Trophoblast cell (in vitro differentiated cells and primary cell): ENCODE measurements around the gene LYPD3.
A peak's percentile ranks its signal among the peaks of the same experiment; 100 is the strongest.
"Not testable (repeated sequence)": the region's sequence is repeated elsewhere in the genome, so short reads cannot be mapped to it uniquely, and the experiment has no call there.

Experiments used
- DNase-seq, 2 donors: peaks; one replicate each; pipeline ENCODE4 v3.0.0-alpha.2; 2016
- H2AFZ ChIP-seq: 2 replicates; pipeline ENCODE4 v1.6.1; 2013; ENCODE audit warnings: low read length, moderate library complexity, mild to moderate bottlenecking; ENCODE audit not compliant: insufficient read depth, poor library complexity
- H2AK5ac ChIP-seq: 2 replicates; pipeline ENCODE4 v1.6.1; 2013; ENCODE audit warnings: mild to moderate bottlenecking, low read length
- H2BK120ac ChIP-seq: 2 replicates; pipeline ENCODE4 v1.6.1; 2013; ENCODE audit warnings: low read length, mild to moderate bottlenecking, moderate library complexity; ENCODE audit not compliant: insufficient read depth, poor library complexity
- H2BK12ac ChIP-seq: 2 replicates; pipeline ENCODE4 v1.6.1; 2013; ENCODE audit warnings: mild to moderate bottlenecking, low read length, moderate library complexity
- H2BK5ac ChIP-seq: 2 replicates; pipeline ENCODE4 v1.6.1; 2013; ENCODE audit warnings: low read length, low read depth, moderate library complexity, mild to moderate bottlenecking; ENCODE audit not compliant: poor library complexity
- H3K14ac ChIP-seq: 2 replicates; pipeline ENCODE4 v1.6.1; 2013; ENCODE audit warnings: mild to moderate bottlenecking, low read length
- H3K18ac ChIP-seq: 2 replicates; pipeline ENCODE4 v1.6.1; 2013; ENCODE audit warnings: mild to moderate bottlenecking, low read length
- H3K23ac ChIP-seq: 2 replicates; pipeline ENCODE4 v1.6.1; 2013; ENCODE audit warnings: low read length
- H3K27ac ChIP-seq: 2 replicates; pipeline ENCODE4 v1.5.1; 2013; ENCODE audit warnings: low read depth, mild to moderate bottlenecking, inconsistent platforms, low read length, moderate library complexity
- H3K27me3 ChIP-seq: 2 replicates; pipeline ENCODE4 v1.6.1; 2013; ENCODE audit warnings: inconsistent platforms, mild to moderate bottlenecking, low read length, moderate library complexity; ENCODE audit not compliant: insufficient read depth
- H3K36me3 ChIP-seq, 2 experiments: 1 replicate in 1 of 2; 2 replicates in 1 of 2; pipeline ENCODE4 v1.6.1; 2013; ENCODE audit warnings: low read length in 2 of 2, mild to moderate bottlenecking in 2 of 2, moderate library complexity in 1 of 2; ENCODE audit not compliant: insufficient read depth in 2 of 2, control insufficient read depth in 1 of 2
- H3K4ac ChIP-seq: 2 replicates; pipeline ENCODE4 v1.6.1; 2013; ENCODE audit warnings: low read depth, mild to moderate bottlenecking, low read length, moderate library complexity
- H3K4me1 ChIP-seq, 2 experiments: 1 replicate in 1 of 2; 2 replicates in 1 of 2; pipeline ENCODE4 v1.6.1; 2013; ENCODE audit warnings: low read length in 2 of 2, mild to moderate bottlenecking in 2 of 2, moderate library complexity in 1 of 2; ENCODE audit not compliant: insufficient read depth in 2 of 2, control insufficient read depth in 1 of 2
- H3K4me2 ChIP-seq: 2 replicates; pipeline ENCODE4 v1.6.1; 2013; ENCODE audit warnings: inconsistent platforms, mild to moderate bottlenecking, low read length, moderate library complexity
- H3K4me3 ChIP-seq: 2 replicates; pipeline ENCODE4 v1.5.1; 2013; ENCODE audit warnings: mild to moderate bottlenecking, low read depth, low read length, inconsistent platforms
- H3K79me1 ChIP-seq: one replicate; pipeline ENCODE4 v1.6.1; 2013; ENCODE audit warnings: low read length
- H3K79me2 ChIP-seq: 2 replicates; pipeline ENCODE4 v1.6.1; 2013; ENCODE audit warnings: low read length, mild to moderate bottlenecking; ENCODE audit not compliant: control insufficient read depth, insufficient read depth, poor library complexity
- H3K9ac ChIP-seq: 2 replicates; pipeline ENCODE4 v1.6.1; 2013; ENCODE audit warnings: mild to moderate bottlenecking, low read length
- H3K9me3 ChIP-seq: 2 replicates; pipeline ENCODE4 v1.6.1; 2013; ENCODE audit warnings: low read depth, mild to moderate bottlenecking, control low read depth, inconsistent platforms, low read length; ENCODE audit not compliant: insufficient read depth
- H4K12ac ChIP-seq: 2 replicates; pipeline ENCODE4 v1.6.1; 2013; ENCODE audit warnings: low read depth, mild to moderate bottlenecking, low read length, moderate library complexity
- H4K8ac ChIP-seq: 2 replicates; pipeline ENCODE4 v1.6.1; 2013; ENCODE audit warnings: low read depth, mild to moderate bottlenecking, low read length, moderate library complexity
- H4K91ac ChIP-seq: one replicate; pipeline ENCODE4 v1.6.1; 2013; ENCODE audit warnings: low read depth, mild to moderate bottlenecking, low read length, moderate library complexity
- WGBS: extraction: QIAGEN DNeasy Blood & Tissue Kit; methylation state at CpG from one replicate; pipeline ENCODE4 v1.1.7; 2013; ENCODE audit warnings: missing lambda C conversion rate; ENCODE audit not compliant: insufficient read length, insufficient coverage; ENCODE audit errors: extremely low coverage; 5-methylcytosine and 5-hydroxymethylcytosine counted together

LYPD3 gene

DNA sequence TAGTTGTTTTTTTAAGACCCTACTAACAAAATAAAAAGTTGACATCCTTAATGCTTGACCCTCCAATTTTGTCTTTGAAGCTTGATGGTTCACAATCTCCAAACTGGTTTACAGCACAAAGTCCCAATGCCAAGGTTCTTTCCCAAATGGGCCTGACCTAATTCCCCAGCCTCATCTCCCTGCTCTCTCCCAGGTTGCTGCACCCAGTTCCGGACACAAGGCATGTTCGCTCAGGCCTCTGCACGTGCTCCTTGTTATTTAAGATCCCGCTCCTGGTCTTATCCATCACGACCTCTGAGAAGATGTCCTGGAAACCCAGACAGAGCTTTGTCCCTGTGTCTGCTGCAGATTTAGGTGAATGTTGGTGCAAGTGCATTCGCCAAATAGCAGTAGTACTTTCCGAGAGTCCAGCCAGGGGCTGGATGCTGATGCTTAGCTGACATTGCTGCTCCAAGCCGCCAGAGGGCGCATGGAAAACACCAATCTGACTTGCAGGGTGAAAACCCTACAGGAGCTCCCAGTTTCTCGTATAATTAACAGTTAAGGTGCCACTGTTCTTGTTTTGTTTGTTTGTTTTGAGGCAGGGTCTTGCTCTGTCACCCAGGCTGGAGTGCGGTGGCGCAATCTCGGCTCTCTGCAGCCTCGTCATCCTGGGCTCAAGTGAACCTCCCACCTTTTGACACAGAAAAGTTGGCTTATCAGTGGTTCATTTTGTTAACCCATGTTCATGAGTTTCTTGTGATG, 18.5 kb downstream of the LYPD3 start:
- Histone ChIP-seq H3K4me2 (no peak overlapping the region), H3K4me3 (no peak overlapping the region), H3K23ac (no peak overlapping the region), H4K12ac (no peak overlapping the region), H4K8ac (no peak overlapping the region), H3K79me1 (no peaks in the 10 kb centered on the region), H3K14ac (no peak overlapping the region), H2AFZ (no peak overlapping the region), H2AK5ac (no peak overlapping the region), H3K4me1 (no peaks in the 10 kb centered on the region), H2BK12ac (no peak overlapping the region), H2BK120ac (no peak overlapping the region), H3K4ac (no peak overlapping the region), H3K27ac (no peak overlapping the region), H2BK5ac (no peak overlapping the region), H3K9me3 (no peaks in the 10 kb centered on the region), H3K18ac (no peak overlapping the region), H3K79me2 (no peaks in the 10 kb centered on the region), H4K91ac (no peak overlapping the region), H3K27me3 (no peaks in the 10 kb centered on the region), H3K36me3 (no peaks in the 10 kb centered on the region), H3K9ac (no peak overlapping the region)
- WGBS: no CpG with 5 or more reads among the region's 14 CpGs
- DNase-seq: peak; percentile 77 to 95

DNA sequence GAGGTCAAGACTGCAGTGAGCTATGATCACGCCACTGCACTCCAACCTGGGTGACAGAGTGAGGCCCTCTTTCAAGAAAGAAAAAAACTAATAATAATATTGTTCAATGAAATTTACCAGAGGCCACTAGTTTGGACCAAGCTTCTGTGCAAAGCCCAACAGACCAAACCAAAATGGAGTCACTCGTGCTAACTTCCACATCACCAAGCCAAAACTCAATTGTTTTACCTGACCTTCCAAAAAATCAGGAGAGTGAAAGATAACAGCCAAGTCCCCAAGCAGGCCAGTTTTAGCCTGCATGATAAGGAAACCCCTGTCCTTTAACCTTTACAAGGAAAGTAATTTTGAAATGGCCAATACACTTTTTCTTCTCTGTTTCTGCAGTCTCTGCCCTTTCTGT, 20.0 kb downstream of the LYPD3 start:
- no peak overlapping the region for H3K27ac ChIP-seq
- no peaks in the 10 kb centered on the region for H3K27me3 ChIP-seq
- H3K4me2 ChIP-seq: no peak overlapping the region
- no peaks in the 10 kb centered on the region for H3K9me3 ChIP-seq
- H3K36me3 ChIP-seq: no peaks in the 10 kb centered on the region
- H3K4me1 ChIP-seq: no peaks in the 10 kb centered on the region
- H3K18ac ChIP-seq: no peak overlapping the region
- H3K4me3 ChIP-seq: no peak overlapping the region
- H3K79me1 ChIP-seq: no peaks in the 10 kb centered on the region
- H2BK5ac ChIP-seq: no peak overlapping the region
- H4K8ac ChIP-seq: no peak overlapping the region
- H3K9ac ChIP-seq: no peak overlapping the region
- no peak overlapping the region for H3K23ac ChIP-seq
- H2BK12ac ChIP-seq: no peak overlapping the region
- H2BK120ac ChIP-seq: no peak overlapping the region
- no peaks in the 10 kb centered on the region for H3K79me2 ChIP-seq
- no peak overlapping the region for H3K4ac ChIP-seq
- H4K12ac ChIP-seq: no peak overlapping the region
- H2AK5ac ChIP-seq: no peak overlapping the region
- no peak overlapping the region for H2AFZ ChIP-seq
- no peak overlapping the region for H4K91ac ChIP-seq
- whole genome bisulfite sequencing: no CpG with 5 or more reads among the region's 2 CpGs
- H3K14ac ChIP-seq: no peak overlapping the region
- DNase-seq: no peak

DNA sequence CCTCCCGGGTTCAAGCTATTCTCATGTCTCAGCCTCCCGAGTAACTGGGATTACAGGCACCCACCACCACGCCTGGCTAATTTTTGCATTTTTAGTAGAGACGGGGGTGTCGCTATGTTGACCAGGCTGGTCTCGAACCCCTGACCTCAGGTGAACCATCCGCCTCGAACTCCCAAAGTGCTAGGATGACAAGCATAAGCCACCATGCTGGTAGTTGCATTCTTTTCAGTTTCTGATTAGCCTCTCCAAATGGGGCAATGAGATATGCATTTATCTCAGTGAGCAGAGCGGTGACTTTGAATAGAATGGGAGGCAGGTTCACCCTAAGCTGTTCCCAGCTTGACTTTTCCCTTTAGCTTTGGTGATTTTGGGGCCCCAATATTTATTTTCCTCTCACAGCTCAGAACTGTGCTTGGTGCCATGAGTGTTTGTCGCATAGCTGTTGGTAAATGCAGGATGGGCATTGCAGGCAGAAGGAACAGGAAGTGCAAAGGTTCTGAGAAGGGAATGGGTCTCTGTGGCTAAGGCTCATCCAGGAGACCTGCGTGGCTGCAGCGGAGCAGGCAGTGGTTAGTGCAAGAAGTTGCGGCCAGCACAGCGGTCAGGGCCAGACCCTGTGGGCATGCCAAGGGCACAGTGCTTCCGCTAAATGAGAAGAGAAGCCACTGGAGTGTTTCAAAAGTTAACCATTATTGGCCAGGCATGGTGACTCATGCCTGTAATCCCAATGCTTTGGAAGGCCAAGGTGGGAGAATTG, 20.7 kb downstream of the LYPD3 start:
- WGBS: no CpG with 5 or more reads among the region's 15 CpGs
- no peak overlapping the region for H2BK12ac ChIP-seq
- no peak overlapping the region for H2BK120ac ChIP-seq
- H3K79me2 ChIP-seq: no peaks in the 10 kb centered on the region
- H3K79me1 ChIP-seq: no peaks in the 10 kb centered on the region
- H4K12ac ChIP-seq: no peak overlapping the region
- no peak overlapping the region for H4K91ac ChIP-seq
- no peaks in the 10 kb centered on the region for H3K9me3 ChIP-seq
- H3K36me3 ChIP-seq: no peaks in the 10 kb centered on the region
- H2AK5ac ChIP-seq: no peak overlapping the region
- peak; percentile 50 to 78 for DNase-seq
- H3K27me3 ChIP-seq: no peaks in the 10 kb centered on the region
- H2AFZ ChIP-seq: no peak overlapping the region
- H3K23ac ChIP-seq: no peak overlapping the region
- no peak overlapping the region for H4K8ac ChIP-seq
- no peaks in the 10 kb centered on the region for H3K4me1 ChIP-seq
- H3K4me2 ChIP-seq: no peak overlapping the region
- H2BK5ac ChIP-seq: no peak overlapping the region
- no peak overlapping the region for H3K9ac ChIP-seq
- H3K4me3 ChIP-seq: no peak overlapping the region
- H3K4ac ChIP-seq: no peak overlapping the region
- H3K27ac ChIP-seq: no peak overlapping the region
- no peak overlapping the region for H3K18ac ChIP-seq
- no peak overlapping the region for H3K14ac ChIP-seq

DNA sequence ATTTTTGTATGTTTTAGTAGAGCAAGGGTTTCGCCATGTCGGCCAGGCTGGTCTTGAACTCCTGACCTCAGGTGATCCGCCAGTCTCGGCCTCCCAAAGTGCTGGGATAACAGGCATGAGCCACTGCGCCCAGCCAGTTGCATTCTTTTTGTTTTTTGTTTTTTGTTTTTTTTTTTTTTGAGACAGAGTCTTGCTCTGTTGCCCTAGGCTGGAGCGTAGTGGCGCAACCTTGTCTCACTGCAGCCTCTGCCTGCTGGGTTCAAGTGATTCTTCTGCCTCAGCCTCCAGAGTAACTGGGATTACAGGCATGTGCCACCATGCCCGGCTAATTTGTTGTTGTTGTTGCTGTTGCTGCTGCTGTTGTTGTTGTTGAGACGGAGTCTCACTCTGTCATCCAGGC, 21.3 kb downstream of the LYPD3 start:
- H3K4ac ChIP-seq, H3K79me1 ChIP-seq, H3K27ac ChIP-seq, H3K23ac ChIP-seq, H2BK120ac ChIP-seq, H2BK12ac ChIP-seq, H4K8ac ChIP-seq, H2AFZ ChIP-seq, H4K12ac ChIP-seq, H3K18ac ChIP-seq, H3K4me1 ChIP-seq, H2BK5ac ChIP-seq, H3K14ac ChIP-seq, H3K79me2 ChIP-seq, H4K91ac ChIP-seq, H3K9me3 ChIP-seq, H3K27me3 ChIP-seq, H3K9ac ChIP-seq, H3K36me3 ChIP-seq, H3K4me2 ChIP-seq, H2AK5ac ChIP-seq, H3K4me3 ChIP-seq: not testable (repeated sequence)
- peak; percentile 77 for DNase-seq
- no CpG with 5 or more reads among the region's 9 CpGs for WGBS
